DND-41 (cell line): Measurements from ENCODE around the gene PPP1R1C.

Source experiments
- ATAC-seq: fragments of 200-7000 bp; cut with Tn5 transposase; 3 replicates; pipeline ENCODE4 v1.9.1; 2021; ENCODE audit warnings: low read depth; ENCODE audit not compliant: insufficient read depth
- DNase-seq: peaks from one replicate; pipeline ENCODE4 v3.0.0-alpha.2; 2020
- H2AFZ ChIP-seq: 2 replicates; pipeline ENCODE4 v1.6.0; 2012; ENCODE audit warnings: low read depth, low read length
- H3K27ac ChIP-seq: 2 replicates; pipeline ENCODE4 v1.5.1; 2012; ENCODE audit warnings: low read length, inconsistent platforms
- H3K27me3 ChIP-seq: fragments of 200-600 bp; sonication (generic); 2 replicates; pipeline ENCODE4 v1.6.0; 2012; ENCODE audit warnings: low read length, mild to moderate bottlenecking, inconsistent platforms; ENCODE audit not compliant: insufficient read depth, poor library complexity
- H3K36me3 ChIP-seq: 2 replicates; pipeline ENCODE4 v1.5.1; 2012; ENCODE audit warnings: low read length, inconsistent platforms; ENCODE audit not compliant: insufficient read depth
- H3K4me1 ChIP-seq: 2 replicates; pipeline ENCODE4 v1.5.1; 2012; ENCODE audit warnings: mild to moderate bottlenecking, low read length; ENCODE audit not compliant: insufficient read depth
- H3K4me2 ChIP-seq: 2 replicates; pipeline ENCODE4 v1.6.0; 2012; ENCODE audit warnings: mild to moderate bottlenecking, moderate library complexity, low read length, inconsistent platforms; ENCODE audit not compliant: insufficient read depth
- H3K4me3 ChIP-seq, 2 experiments: fragments of 200-600 bp in 1 of 2; shearing (Covaris generic) in 1 of 2; 2 replicates each; pipeline ENCODE4 v1.5.1; 2012 to 2016; ENCODE audit warnings: inconsistent platforms in 2 of 2, low read length in 2 of 2, mild to moderate bottlenecking in 2 of 2, low read depth in 1 of 2, moderate library complexity in 1 of 2
- H3K79me2 ChIP-seq: 2 replicates; pipeline ENCODE4 v1.6.0; 2012; ENCODE audit warnings: low read length, inconsistent platforms; ENCODE audit not compliant: insufficient read depth
- H3K9ac ChIP-seq: 2 replicates; pipeline ENCODE4 v1.6.0; 2012; ENCODE audit warnings: low read depth, mild to moderate bottlenecking, inconsistent platforms, low read length, moderate library complexity
- H3K9me3 ChIP-seq: 2 replicates; pipeline ENCODE4 v1.5.1; 2012; ENCODE audit warnings: low read length, moderate library complexity, mild to moderate bottlenecking, inconsistent platforms; ENCODE audit not compliant: insufficient read depth, severe bottlenecking
- H4K20me1 ChIP-seq: 2 replicates; pipeline ENCODE4 v1.6.0; 2012; ENCODE audit warnings: low read length; ENCODE audit not compliant: insufficient read depth
- EZH2 ChIP-seq: IDR thresholded peaks from 3 replicates; pipeline ENCODE4 v1.6.1; 2012; ENCODE audit warnings: borderline replicate concordance, low read depth, mild to moderate bottlenecking, moderate library complexity, low read length, inconsistent platforms; ENCODE audit not compliant: severe bottlenecking
- TF ChIP-seq, protein P1 (sequence below): IDR thresholded peaks from 2 replicates; pipeline ENCODE4 v1.5.1; 2012; ENCODE audit warnings: borderline replicate concordance, low read length, moderate library complexity, mild to moderate bottlenecking; ENCODE audit not compliant: poor library complexity, severe bottlenecking; ENCODE audit errors: extremely low read depth

Gene PPP1R1C

DNA sequence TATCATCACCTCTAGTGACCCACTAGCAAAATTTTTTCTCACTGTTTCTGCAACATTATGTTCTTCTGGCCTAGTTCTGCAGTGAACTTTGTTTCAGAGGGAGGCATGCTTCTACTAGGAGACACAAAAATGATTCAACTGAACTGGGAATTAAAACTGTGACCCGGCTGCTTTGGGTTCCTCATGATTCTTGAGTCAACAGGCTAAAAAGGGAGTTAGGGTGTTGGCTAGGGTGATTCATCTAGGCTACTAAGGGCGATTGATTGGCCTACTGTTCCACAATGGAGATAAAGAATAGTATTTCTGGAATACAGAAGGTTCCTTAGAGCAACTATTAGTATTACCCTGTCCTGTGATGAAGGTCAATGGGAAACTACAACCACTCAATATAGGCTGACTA is 179.5 kb downstream of the PPP1R1C start:
- no peak overlapping the region for H3K4me3 ChIP-seq
- H2AFZ ChIP-seq = no peak overlapping the region
- no peak overlapping the region for H3K4me2 ChIP-seq
- no peak overlapping the region for H3K27ac ChIP-seq
- peaks cover under 1% of the 10 kb centered on the region for H3K27me3 ChIP-seq
- H4K20me1 ChIP-seq = no peaks in the 10 kb centered on the region
- TF ChIP-seq, protein P1, sequence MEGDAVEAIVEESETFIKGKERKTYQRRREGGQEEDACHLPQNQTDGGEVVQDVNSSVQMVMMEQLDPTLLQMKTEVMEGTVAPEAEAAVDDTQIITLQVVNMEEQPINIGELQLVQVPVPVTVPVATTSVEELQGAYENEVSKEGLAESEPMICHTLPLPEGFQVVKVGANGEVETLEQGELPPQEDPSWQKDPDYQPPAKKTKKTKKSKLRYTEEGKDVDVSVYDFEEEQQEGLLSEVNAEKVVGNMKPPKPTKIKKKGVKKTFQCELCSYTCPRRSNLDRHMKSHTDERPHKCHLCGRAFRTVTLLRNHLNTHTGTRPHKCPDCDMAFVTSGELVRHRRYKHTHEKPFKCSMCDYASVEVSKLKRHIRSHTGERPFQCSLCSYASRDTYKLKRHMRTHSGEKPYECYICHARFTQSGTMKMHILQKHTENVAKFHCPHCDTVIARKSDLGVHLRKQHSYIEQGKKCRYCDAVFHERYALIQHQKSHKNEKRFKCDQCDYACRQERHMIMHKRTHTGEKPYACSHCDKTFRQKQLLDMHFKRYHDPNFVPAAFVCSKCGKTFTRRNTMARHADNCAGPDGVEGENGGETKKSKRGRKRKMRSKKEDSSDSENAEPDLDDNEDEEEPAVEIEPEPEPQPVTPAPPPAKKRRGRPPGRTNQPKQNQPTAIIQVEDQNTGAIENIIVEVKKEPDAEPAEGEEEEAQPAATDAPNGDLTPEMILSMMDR = no peak
- TF ChIP-seq EZH2 = no peak
- H3K4me1 ChIP-seq = no peaks in the 10 kb centered on the region
- H3K36me3 ChIP-seq = no peaks in the 10 kb centered on the region
- no peak for DNase-seq
- no peak overlapping the region for H3K9ac ChIP-seq
- H3K79me2 ChIP-seq = no peaks in the 10 kb centered on the region
- no peak for ATAC-seq
- H3K9me3 ChIP-seq = no peaks in the 10 kb centered on the region

- ATAC-seq (no peak), DNase-seq (no peak)
- H3K4me1 ChIP-seq = no peaks in the 10 kb centered on the region
- peaks cover 5% of the 10 kb centered on the region for H3K27me3 ChIP-seq
- no peaks in the 10 kb centered on the region for H3K36me3 ChIP-seq
- H3K79me2 ChIP-seq = no peaks in the 10 kb centered on the region
- no peaks in the 10 kb centered on the region for H3K9me3 ChIP-seq
- H2AFZ ChIP-seq = no peak overlapping the region
- H3K4me3 ChIP-seq = no peak overlapping the region
- H4K20me1 ChIP-seq = no peaks in the 10 kb centered on the region
- TF ChIP-seq EZH2 = no peak
- TF ChIP-seq, protein P1 = no peak
- H3K9ac ChIP-seq = no peak overlapping the region
- no peak overlapping the region for H3K27ac ChIP-seq
- H3K4me2 ChIP-seq = no peak overlapping the region
These were observed 180.8 kb downstream of the PPP1R1C start for GRCh38 chr2:182166406-182166805.

DNA sequence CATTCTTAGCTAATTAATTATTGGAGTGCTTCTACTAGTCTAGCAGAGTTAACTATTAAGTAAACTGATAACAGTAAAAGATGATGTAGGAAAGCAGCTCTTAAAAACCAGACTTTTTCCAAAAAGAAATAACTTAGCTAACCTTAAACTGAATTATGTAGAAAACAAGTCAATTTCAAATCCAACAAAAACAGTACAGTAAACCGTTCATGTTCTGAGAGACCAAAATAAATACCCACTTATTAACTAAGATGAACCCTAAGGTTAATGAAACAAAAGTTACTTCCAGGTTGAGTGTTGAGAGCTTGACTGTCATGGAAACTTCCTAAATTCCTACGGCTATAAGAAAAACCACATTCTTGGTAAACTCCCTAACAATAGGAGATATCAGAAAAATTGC is 181.2 kb downstream of the PPP1R1C start:
- DNase-seq = no peak
- no peaks in the 10 kb centered on the region for H3K9me3 ChIP-seq
- H2AFZ ChIP-seq = no peak overlapping the region
- ATAC-seq = no peak
- no peak overlapping the region for H3K9ac ChIP-seq
- H3K4me3 ChIP-seq = no peak overlapping the region
- no peak for TF ChIP-seq EZH2
- TF ChIP-seq, protein P1 = no peak
- peaks cover 5% of the 10 kb centered on the region for H3K27me3 ChIP-seq
- H3K79me2 ChIP-seq = no peaks in the 10 kb centered on the region
- no peak overlapping the region for H3K4me2 ChIP-seq
- H3K27ac ChIP-seq = no peak overlapping the region
- H4K20me1 ChIP-seq = no peaks in the 10 kb centered on the region
- no peaks in the 10 kb centered on the region for H3K4me1 ChIP-seq
- H3K36me3 ChIP-seq = no peaks in the 10 kb centered on the region
